Adipocyte (in vitro differentiated cells): ENCODE data around the gene LDHD.

ENCODE experiments used
- DNase-seq: peaks from one replicate; pipeline ENCODE4 v3.0.0-alpha.2; 2015; ENCODE audit warnings: low read depth
- H3K27me3 ChIP-seq: replicated peaks from 2 replicates; pipeline ENCODE4 v1.7.0; 2013; ENCODE audit warnings: mild to moderate bottlenecking, low read length, moderate library complexity; ENCODE audit not compliant: control insufficient read depth, insufficient read depth
- H3K36me3 ChIP-seq: 2 replicates; pipeline ENCODE4 v1.7.0; 2013; ENCODE audit warnings: low read length, mild to moderate bottlenecking, moderate library complexity; ENCODE audit not compliant: control insufficient read depth, insufficient read depth, severe bottlenecking
- H3K4me1 ChIP-seq: 2 replicates; pipeline ENCODE4 v1.7.0; 2013; ENCODE audit warnings: mild to moderate bottlenecking, low read length, moderate library complexity; ENCODE audit not compliant: control insufficient read depth, insufficient read depth
- H3K4me3 ChIP-seq: 2 replicates; pipeline ENCODE4 v1.7.0; 2013; ENCODE audit warnings: mild to moderate bottlenecking, low read length, moderate library complexity
- H3K9ac ChIP-seq: 2 replicates; pipeline ENCODE4 v1.7.0; 2013; ENCODE audit warnings: mild to moderate bottlenecking, low read length, moderate library complexity
- H3K9me3 ChIP-seq: 2 replicates; pipeline ENCODE4 v1.7.0; 2013; ENCODE audit warnings: mild to moderate bottlenecking, low read length, moderate library complexity; ENCODE audit not compliant: control insufficient read depth

The LDHD gene

DNA sequence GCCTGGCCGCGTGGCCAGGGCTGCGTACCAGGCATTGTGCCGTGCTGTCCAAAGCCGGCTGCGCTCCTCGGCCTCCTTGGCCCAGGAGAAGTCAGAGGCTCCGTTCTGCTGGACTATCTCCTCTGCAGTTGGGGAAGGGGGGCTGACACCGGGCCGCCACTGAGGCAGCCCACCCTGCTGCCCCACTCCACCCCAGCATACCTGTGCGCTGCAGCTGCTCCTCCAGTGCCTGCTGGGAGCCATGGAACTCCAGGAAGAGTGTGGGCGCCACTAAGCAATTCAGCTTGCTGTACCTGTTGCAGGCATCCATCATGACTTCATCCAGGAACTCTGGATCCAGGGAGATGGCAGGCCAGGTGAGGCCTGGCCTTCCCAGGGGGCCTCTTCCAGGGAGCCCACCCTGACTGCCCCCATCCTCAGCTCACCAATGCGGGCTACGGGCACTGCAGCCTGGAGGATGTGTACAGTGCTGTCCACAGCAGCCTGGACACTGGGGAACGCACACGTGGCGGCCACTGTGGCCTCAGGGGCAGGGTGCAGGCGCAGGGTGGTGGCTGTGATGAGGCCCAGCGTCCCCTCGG is 2.9 kb downstream of the LDHD start:
- no peak for DNase-seq
- Histone ChIP-seq H3K4me1 (peaks cover 29% of the 10 kb centered on the region), H3K27me3 (peaks cover 3% of the 10 kb centered on the region), H3K9ac (no peak overlapping the region), H3K36me3 (no peaks in the 10 kb centered on the region), H3K4me3 (no peak overlapping the region), H3K9me3 (no peaks in the 10 kb centered on the region)

DNA sequence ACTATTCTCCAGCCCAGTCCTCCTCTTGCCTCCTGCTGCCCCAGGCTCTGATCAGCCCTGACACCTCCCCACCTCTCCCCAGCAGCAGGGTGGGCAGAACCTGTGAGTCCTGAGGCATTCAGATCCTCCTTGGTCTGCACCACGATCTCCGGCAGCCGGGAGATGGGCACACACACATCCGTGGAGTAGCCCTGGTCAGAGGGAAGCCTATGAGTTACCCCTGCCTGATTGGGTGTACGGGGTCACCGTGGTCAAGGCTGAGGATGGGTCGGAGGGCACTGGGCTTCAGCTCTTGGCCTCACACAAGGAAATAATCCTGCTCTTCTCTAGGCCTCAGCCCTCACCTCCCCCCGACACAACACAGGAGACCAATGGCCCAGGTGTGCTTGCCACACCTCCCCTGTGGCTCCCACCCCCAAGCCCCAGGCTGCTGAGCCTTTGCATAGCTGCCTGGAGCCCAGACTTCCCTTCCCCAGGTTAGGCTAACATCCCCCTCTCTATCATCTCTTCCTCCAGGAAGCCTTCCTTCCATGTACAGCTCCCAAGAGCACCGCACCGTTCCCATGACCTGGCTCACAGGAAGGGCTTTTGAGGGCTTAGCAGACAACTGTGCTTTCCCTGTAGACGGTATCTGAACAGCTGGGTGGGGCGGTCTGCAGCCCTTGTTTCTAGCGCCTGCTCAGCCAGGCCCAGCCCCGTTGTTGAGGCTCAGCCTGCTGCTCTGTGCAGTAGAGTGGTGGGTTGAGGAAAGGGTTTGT is 3.7 kb downstream of the LDHD start:
- H3K27me3 ChIP-seq, result no peaks in the 10 kb centered on the region
- no peaks in the 10 kb centered on the region for H3K9me3 ChIP-seq
- no peak overlapping the region for H3K4me3 ChIP-seq
- peaks cover 36% of the 10 kb centered on the region for H3K4me1 ChIP-seq
- H3K36me3 ChIP-seq, result no peaks in the 10 kb centered on the region
- H3K9ac ChIP-seq, result no peak overlapping the region
- no peak for DNase-seq

DNA sequence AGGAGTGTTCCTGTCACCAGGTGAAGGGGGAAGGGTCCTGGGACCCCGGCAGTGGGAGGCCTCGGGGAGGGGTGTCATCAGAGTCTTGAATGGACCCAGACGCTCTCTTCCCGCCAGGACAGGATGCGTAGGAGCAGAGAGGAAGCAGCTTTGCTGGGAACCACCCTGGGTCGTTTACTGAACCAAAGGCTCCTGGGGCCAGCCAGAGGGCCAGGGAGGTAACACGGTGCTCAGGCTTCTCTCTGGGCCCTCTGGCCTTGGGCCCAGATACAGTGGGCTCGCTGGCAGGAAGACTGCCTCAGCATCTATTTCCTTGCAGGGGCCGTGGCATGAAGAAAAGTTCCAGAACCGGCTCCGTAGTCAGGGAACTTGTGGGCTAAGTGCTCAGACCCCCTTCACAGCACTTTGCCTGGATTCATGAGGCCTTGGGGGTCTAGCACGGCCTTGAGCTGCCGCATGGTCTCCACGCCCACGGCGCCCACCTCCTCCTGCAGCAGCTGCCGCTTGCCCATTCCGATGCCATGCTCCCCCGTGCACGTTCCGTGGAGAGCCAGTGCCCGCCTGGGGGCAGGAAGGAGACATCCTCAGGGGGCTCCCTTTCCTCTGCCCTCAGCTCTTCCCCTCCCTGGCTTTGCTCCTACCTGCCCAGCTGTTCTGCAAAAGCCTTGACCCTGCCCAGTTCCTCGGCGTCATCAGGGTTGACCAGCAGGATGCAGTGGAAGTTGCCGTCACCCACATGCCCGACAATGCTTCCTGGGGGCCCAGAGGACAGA is 4.4 kb downstream of the LDHD start:
- Histone ChIP-seq H3K9ac (peak overlapping the region; percentile 38), H3K36me3 (no peaks in the 10 kb centered on the region), H3K27me3 (no peaks in the 10 kb centered on the region), H3K4me3 (no peak overlapping the region), H3K4me1 (peaks cover 40% of the 10 kb centered on the region), H3K9me3 (no peaks in the 10 kb centered on the region)
- DNase-seq, result no peak

DNA sequence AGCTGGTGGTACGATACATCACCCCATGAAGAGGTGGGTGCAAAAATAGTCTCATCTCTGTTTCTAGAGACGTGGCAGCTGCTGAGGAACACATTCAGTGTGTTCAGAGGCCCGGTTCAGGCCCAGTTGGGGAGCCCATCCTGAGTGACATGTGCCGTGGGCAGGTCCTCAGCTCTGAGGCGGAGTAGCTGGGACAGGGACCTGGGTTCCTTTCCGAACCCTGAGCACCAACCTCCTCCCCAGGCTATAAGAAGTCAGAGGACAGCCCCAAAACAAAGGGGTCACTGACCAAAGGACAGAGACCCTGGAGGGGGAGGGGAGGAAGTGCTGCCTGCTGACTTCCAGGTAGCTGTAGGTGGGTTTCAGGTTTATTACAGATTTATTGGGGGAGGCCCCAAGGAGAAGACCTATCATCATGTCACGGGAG is 5.1 kb downstream of the LDHD start:
- H3K9me3 ChIP-seq, result no peaks in the 10 kb centered on the region
- H3K36me3 ChIP-seq, result no peaks in the 10 kb centered on the region
- peak overlapping the region; percentile 38 for H3K9ac ChIP-seq
- H3K27me3 ChIP-seq, result no peaks in the 10 kb centered on the region
- no peak overlapping the region for H3K4me3 ChIP-seq
- DNase-seq, result no peak
- H3K4me1 ChIP-seq, result peaks cover 40% of the 10 kb centered on the region

DNA sequence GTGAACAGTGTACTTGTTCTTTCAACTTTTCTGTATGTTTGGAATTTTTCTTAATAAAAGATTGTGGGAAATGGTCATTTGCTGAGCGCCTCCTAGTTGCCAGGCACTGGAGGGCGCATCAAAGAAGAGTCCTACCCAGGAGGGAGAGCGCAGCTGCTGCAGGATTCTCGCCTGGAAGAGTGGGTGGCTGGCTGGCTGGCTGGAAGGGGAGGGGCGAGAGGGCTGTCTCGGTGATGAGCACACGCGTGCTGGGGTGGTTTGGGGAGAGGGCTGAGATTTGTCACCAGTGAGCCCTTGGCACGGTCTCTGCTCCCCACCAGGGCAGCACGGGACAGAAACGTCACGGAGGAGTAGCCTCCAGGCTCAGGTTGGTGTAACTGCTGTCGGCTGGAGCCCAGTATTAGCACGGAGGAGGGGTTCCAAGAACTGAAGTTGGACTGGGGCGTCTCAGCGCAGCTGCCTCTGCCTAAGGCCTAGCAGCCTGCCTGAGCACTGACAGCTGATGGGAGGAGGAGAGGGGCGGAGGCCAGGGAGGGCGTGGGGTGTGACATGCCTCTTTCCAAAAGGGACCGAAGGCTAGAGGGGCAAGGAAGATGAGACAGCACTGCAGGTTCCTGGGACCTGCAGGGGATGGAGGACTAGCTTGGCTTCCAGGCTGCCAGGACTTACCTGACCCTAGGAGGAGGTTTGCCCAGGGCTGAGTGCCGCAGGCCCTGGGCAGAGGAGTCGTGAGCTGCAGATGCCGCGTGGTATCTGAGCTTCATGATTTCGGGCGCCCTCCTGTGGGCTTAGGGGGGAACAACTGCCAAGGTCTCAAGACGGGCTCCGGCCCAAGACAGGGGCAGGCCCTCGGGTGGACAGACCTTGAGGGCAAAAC is 5.7 kb downstream of the LDHD start:
- Histone ChIP-seq H3K9ac (peak overlapping the region; percentile 74), H3K4me1 (peaks cover 36% of the 10 kb centered on the region), H3K9me3 (no peaks in the 10 kb centered on the region), H3K27me3 (no peaks in the 10 kb centered on the region), H3K4me3 (peak overlapping the region; percentile 46), H3K36me3 (no peaks in the 10 kb centered on the region)
- DNase-seq, result peak; percentile 97

DNA sequence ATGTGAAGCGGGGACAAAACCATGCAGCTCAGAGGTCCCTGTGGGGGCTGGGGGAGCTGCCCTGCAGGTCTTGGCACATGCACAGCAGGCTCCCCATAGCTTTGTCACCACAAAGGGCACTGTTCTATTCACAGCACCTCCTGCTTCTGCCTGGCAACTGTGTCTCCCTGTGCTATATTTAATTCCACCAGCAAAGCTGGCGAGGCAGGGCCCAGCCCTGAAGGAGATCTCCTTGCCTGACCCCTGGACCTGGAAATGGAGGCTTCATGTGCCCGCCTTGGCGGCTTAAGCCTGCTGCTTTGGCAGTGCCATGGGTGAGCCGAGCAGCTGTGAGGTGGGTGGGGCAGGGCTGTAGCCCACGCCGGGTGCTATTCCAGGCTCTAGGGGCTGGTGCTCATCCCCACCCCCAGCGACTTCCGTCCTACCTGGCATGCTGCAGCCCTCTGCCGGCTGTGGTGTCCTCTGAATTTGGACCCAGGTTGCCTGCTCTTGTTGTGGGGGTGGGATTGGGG is 6.8 kb downstream of the LDHD start:
- H3K36me3 ChIP-seq, result no peaks in the 10 kb centered on the region
- peak overlapping the region; percentile 23 for H3K4me3 ChIP-seq
- H3K9me3 ChIP-seq, result no peaks in the 10 kb centered on the region
- H3K27me3 ChIP-seq, result no peaks in the 10 kb centered on the region
- peak overlapping the region; percentile 74 for H3K9ac ChIP-seq
- DNase-seq, result no peak
- H3K4me1 ChIP-seq, result peaks cover 42% of the 10 kb centered on the region

DNA sequence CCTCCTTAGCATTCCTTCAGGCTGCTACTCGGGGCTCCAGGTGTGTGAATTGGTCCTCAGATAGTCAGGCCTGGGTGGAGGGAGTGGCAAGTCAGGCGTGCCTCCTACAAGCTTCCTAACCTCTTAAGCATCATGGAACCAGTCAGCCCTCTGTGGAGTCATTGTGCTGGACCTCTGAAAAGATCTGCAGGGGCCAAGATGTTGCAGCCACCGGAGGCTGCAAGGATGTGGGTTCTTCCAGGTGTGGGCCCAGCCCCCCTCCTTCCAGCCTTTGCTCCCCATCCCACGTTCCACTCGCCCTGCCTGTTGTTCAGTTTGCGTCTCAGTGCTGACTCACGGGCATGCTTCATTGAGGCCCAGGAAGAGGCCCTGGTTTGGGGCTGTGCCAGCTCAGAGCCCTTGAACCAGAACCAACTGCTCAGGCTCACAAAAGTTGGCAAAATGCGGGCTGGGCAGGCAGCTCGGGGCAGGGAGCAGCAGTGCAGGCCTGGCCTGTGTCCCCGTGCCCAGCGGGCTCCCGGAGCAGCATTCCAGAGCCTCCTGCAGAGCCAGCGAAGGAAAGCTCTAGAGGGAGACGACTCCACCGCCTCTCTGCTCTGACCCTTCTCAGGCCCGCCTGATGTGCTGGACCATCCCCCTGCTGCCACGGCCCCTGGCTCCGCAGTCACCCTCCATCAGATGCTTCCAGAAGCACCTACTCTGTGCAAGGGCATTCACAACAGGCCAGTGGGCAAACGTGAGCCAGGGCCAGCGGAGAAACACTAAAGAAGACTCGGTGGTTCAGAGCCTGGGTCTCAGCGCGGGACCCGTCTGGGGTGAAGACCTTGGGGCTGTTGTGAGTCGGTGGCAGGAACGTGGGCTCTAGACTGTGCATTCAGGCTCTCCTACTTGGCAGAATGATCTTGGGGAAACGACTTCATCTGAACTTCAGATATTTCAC is 7.5 kb downstream of the LDHD start:
- Histone ChIP-seq H3K27me3 (no peaks in the 10 kb centered on the region), H3K4me3 (no peak overlapping the region), H3K4me1 (peaks cover 42% of the 10 kb centered on the region), H3K36me3 (no peaks in the 10 kb centered on the region), H3K9ac (peak overlapping the region; percentile 74), H3K9me3 (no peaks in the 10 kb centered on the region)
- peak; percentile 91 for DNase-seq

DNA sequence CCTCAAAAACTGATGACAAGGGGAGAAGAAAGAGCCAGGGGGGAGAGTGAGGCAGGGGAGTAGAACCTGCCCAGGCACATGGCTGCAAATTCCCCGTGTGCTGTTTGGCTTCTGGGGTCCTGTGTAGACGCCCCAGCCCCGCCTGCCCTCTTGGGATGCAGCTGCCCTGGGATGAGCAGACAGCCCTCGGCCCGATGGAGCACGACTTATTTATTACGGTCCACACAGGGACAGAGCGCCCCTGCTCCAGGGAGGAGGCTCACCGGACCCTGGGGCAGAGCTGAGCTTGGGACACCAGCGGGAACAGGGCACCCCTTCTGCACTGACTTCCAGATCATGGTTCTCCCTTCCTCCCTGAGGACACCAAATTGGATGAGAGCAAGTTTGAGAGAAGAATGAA is 9.1 kb downstream of the LDHD start:
- no peaks in the 10 kb centered on the region for H3K27me3 ChIP-seq
- H3K4me3 ChIP-seq, result no peak overlapping the region
- no peak for DNase-seq

DNA sequence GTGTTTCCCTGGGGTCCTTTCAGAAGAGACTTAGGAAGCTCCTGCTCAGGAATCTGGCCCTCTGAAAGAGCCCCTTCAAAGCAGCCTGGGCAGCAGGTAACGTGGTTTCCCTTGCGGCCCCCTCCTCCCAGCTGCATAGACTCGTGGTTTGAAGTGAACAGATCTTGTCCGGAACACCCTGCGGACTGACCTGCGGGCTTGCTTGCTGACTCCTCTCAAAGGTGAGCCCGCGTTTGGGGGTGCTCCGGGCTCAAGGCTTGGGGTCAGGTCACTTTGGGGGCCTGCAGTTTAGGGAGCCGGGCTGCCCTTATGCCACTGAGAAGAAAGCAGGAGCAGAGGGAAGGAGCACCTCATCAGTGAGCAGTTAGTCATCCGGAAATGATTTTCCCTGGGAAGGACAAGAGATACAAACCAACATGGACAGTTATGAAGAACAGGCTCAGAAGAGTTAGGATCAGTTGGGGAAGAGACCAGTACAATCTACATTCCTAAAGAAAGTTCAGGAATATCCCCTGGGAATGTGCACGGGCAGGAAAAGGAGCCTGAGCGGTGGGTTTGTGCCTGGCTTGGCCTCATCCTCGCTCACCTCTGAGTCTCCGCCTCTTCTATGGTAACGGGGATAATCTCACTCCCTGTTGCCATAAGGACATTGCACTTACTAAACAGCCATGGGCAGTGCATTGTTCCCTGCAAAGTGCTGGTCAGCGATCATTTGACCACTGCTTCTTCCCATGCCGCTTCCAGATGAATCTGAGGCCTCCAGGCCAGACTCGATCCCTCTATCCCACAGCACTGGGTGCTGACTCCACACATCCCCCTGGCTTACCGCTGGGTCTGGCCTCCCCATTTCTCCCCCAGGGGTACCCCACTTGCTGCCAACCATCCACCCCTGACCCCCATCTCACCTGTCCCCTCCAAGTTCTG is 10.0 kb downstream of the LDHD start:
- DNase-seq, result no peak
- no peaks in the 10 kb centered on the region for H3K27me3 ChIP-seq
- H3K9ac ChIP-seq, result no peak overlapping the region
- H3K9me3 ChIP-seq, result no peaks in the 10 kb centered on the region
- H3K4me1 ChIP-seq, result peaks cover 42% of the 10 kb centered on the region
- no peaks in the 10 kb centered on the region for H3K36me3 ChIP-seq
- H3K4me3 ChIP-seq, result no peak overlapping the region

More for the DNA sequence above, 9.1 kb downstream of the LDHD start:
- no peaks in the 10 kb centered on the region for H3K9me3 ChIP-seq
- H3K9ac ChIP-seq, result no peak overlapping the region
- no peaks in the 10 kb centered on the region for H3K36me3 ChIP-seq
- H3K4me1 ChIP-seq, result peaks cover 42% of the 10 kb centered on the region
